WTC11 (cell line): Measurements from ENCODE around the gene CENPE. TPM values are rescaled to one million over a fixed set of nuclear protein-coding genes. Genes with fewer than 3 reads are reported as not detected.

Source experiments
- ATAC-seq: fragments of 200-7000 bp; cut with Tn5 transposase; 2 replicates; pipeline ENCODE4 v1.10.0; 2021; ENCODE audit warnings: mild to moderate bottlenecking, moderate library complexity
- CTCF ChIA-PET: fragments of 300-600 bp; sonication (Branson Sonifier 250); formaldehyde crosslinking; loops from one replicate; lab custom pipeline; 2021; ENCODE audit warnings: antibody characterized with exemption; lab: Charles Lee
- POLR2A ChIA-PET: fragments of 350-600 bp; sonication (Branson Sonifier 250); formaldehyde crosslinking; loops from one replicate; lab custom pipeline; 2021; ENCODE audit warnings: antibody characterized with exemption; lab: Charles Lee
- DNase-seq: peaks from one replicate; pipeline ENCODE4 v3.0.0; 2021; ENCODE audit warnings: low spot score
- H3K27ac Mint-ChIP-seq: 2 replicates; pipeline ENCODE4 v1.8.0; 2021; ENCODE audit warnings: mixed read lengths
- H3K27me3 Mint-ChIP-seq: 2 replicates; pipeline ENCODE4 v1.8.0; 2021; ENCODE audit warnings: low read depth, mild to moderate bottlenecking, moderate library complexity, mixed read lengths
- H3K36me3 Mint-ChIP-seq: 2 replicates; pipeline ENCODE4 v1.8.0; 2021; ENCODE audit warnings: mixed read lengths
- H3K4me1 Mint-ChIP-seq: 2 replicates; pipeline ENCODE4 v1.8.0; 2022; ENCODE audit warnings: mixed read lengths
- H3K4me3 Mint-ChIP-seq: 2 replicates; pipeline ENCODE4 v1.8.0; 2021; ENCODE audit warnings: mild to moderate bottlenecking, moderate library complexity, mixed read lengths
- H3K9me3 Mint-ChIP-seq: 2 replicates; pipeline ENCODE4 v1.8.0; 2021; ENCODE audit warnings: mixed read lengths
- ARID4B ChIP-seq: sonication (generic); formaldehyde crosslinking; IDR thresholded peaks from 2 replicates; pipeline ENCODE4 v1.8.0; 2023; ENCODE audit warnings: missing genetic modification reagents, mild to moderate bottlenecking, borderline replicate concordance
- ATF1 ChIP-seq: sonication (generic); formaldehyde crosslinking; IDR thresholded peaks from 2 replicates; pipeline ENCODE4 v1.8.1; 2023; ENCODE audit warnings: mild to moderate bottlenecking, moderate library complexity, missing genetic modification reagents
- CREB1 ChIP-seq: sonication (generic); formaldehyde crosslinking; IDR thresholded peaks from 2 replicates; pipeline ENCODE4 v1.8.0; 2023; ENCODE audit warnings: mild to moderate bottlenecking, missing genetic modification reagents
- E2F5 ChIP-seq: sonication (generic); formaldehyde crosslinking; IDR thresholded peaks from 2 replicates; pipeline ENCODE4 v1.8.1; 2022; ENCODE audit warnings: mild to moderate bottlenecking, moderate library complexity, missing genetic modification reagents
- FOXK1 ChIP-seq: sonication (generic); formaldehyde crosslinking; IDR thresholded peaks from 2 replicates; pipeline ENCODE4 v1.8.0; 2022; ENCODE audit warnings: mild to moderate bottlenecking, moderate library complexity, missing genetic modification reagents
- GRHL2 ChIP-seq: fragments of 250-450 bp; sonication (Bioruptor Pico); IDR thresholded peaks from 2 replicates; pipeline ENCODE4 v1.8.0; 2022; ENCODE audit warnings: mild to moderate bottlenecking, moderate library complexity; ENCODE audit not compliant: insufficient replicate concordance, severe bottlenecking
- MXD4 ChIP-seq: fragments of 250-450 bp; sonication (Bioruptor Pico); IDR thresholded peaks from 2 replicates; pipeline ENCODE4 v1.8.0; 2021; ENCODE audit warnings: mild to moderate bottlenecking, moderate library complexity, borderline replicate concordance
- MYBL2 ChIP-seq: sonication (generic); formaldehyde crosslinking; IDR thresholded peaks from 2 replicates; pipeline ENCODE4 v1.8.1; 2023; ENCODE audit warnings: mild to moderate bottlenecking, moderate library complexity, missing genetic modification reagents
- NFATC4 ChIP-seq: fragments of 250-450 bp; sonication (Bioruptor Pico); IDR thresholded peaks from 2 replicates; pipeline ENCODE4 v1.9.0; 2021; ENCODE audit warnings: mild to moderate bottlenecking
- NFE2L1 ChIP-seq: sonication (generic); formaldehyde crosslinking; IDR thresholded peaks from 2 replicates; pipeline ENCODE4 v1.8.1; 2023; ENCODE audit warnings: missing genetic modification reagents
- NFYB ChIP-seq: sonication (generic); formaldehyde crosslinking; conservative IDR thresholded peaks from 2 replicates; pipeline ENCODE4 v1.8.0; 2022; ENCODE audit warnings: low read depth, missing genetic modification reagents
- NR1H2 ChIP-seq: sonication (generic); formaldehyde crosslinking; IDR thresholded peaks from 2 replicates; pipeline ENCODE4 v1.9.0; 2021; ENCODE audit warnings: mild to moderate bottlenecking, moderate library complexity, missing genetic modification reagents
- NR2C2 ChIP-seq: sonication (generic); formaldehyde crosslinking; IDR thresholded peaks from 2 replicates; pipeline ENCODE4 v1.8.0; 2022; ENCODE audit warnings: mild to moderate bottlenecking, missing genetic modification reagents
- PRDM15 ChIP-seq: sonication (generic); formaldehyde crosslinking; IDR thresholded peaks from 2 replicates; pipeline ENCODE4 v1.8.0; 2022; ENCODE audit warnings: missing genetic modification reagents
- PRRX2 ChIP-seq: fragments of 250-450 bp; sonication (Bioruptor Pico); IDR thresholded peaks from 2 replicates; pipeline ENCODE4 v1.8.0; 2021; ENCODE audit warnings: mild to moderate bottlenecking
- RELA ChIP-seq: sonication (generic); formaldehyde crosslinking; IDR thresholded peaks from 2 replicates; pipeline ENCODE4 v1.8.1; 2022; ENCODE audit warnings: missing genetic modification reagents, mild to moderate bottlenecking, borderline replicate concordance
- USF1 ChIP-seq: sonication (generic); formaldehyde crosslinking; IDR thresholded peaks from 2 replicates; pipeline ENCODE4 v1.8.0; 2022; ENCODE audit warnings: mild to moderate bottlenecking, missing genetic modification reagents
- ZNF219 ChIP-seq: sonication (generic); formaldehyde crosslinking; IDR thresholded peaks from 2 replicates; pipeline ENCODE4 v1.8.0; 2023; ENCODE audit warnings: missing genetic modification reagents, mild to moderate bottlenecking, borderline replicate concordance
- ZNF416 ChIP-seq: fragments of 250-450 bp; sonication (Bioruptor Pico); IDR thresholded peaks from 2 replicates; pipeline ENCODE4 v1.9.0; 2021; ENCODE audit warnings: mild to moderate bottlenecking, inconsistent platforms
- ZNF423 ChIP-seq: fragments of 250-450 bp; sonication (Bioruptor Pico); IDR thresholded peaks from 2 replicates; pipeline ENCODE4 v2.1.2; 2022; ENCODE audit warnings: mild to moderate bottlenecking, moderate library complexity
- total RNA-seq: library from RNA; stranded (reverse); gene quantifications from 3 replicates; pipeline ENCODE4 v1.2.3, GENCODE V29; 2021
- TF ChIP-seq, protein P1 (sequence below): sonication (generic); formaldehyde crosslinking; IDR thresholded peaks from 2 replicates; pipeline ENCODE4 v1.8.0; 2023; ENCODE audit warnings: mild to moderate bottlenecking, missing genetic modification reagents
- TF ChIP-seq, protein P2 (sequence below): fragments of 250-450 bp; sonication (Bioruptor Pico); IDR thresholded peaks from 2 replicates; pipeline ENCODE4 v1.9.0; 2021; ENCODE audit warnings: mild to moderate bottlenecking

Gene CENPE
- total RNA-seq, 1 experiment from 2014 or later: 46.6 TPM

- TF ChIP-seq, protein P1, sequence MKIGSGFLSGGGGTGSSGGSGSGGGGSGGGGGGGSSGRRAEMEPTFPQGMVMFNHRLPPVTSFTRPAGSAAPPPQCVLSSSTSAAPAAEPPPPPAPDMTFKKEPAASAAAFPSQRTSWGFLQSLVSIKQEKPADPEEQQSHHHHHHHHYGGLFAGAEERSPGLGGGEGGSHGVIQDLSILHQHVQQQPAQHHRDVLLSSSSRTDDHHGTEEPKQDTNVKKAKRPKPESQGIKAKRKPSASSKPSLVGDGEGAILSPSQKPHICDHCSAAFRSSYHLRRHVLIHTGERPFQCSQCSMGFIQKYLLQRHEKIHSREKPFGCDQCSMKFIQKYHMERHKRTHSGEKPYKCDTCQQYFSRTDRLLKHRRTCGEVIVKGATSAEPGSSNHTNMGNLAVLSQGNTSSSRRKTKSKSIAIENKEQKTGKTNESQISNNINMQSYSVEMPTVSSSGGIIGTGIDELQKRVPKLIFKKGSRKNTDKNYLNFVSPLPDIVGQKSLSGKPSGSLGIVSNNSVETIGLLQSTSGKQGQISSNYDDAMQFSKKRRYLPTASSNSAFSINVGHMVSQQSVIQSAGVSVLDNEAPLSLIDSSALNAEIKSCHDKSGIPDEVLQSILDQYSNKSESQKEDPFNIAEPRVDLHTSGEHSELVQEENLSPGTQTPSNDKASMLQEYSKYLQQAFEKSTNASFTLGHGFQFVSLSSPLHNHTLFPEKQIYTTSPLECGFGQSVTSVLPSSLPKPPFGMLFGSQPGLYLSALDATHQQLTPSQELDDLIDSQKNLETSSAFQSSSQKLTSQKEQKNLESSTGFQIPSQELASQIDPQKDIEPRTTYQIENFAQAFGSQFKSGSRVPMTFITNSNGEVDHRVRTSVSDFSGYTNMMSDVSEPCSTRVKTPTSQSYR: 0 out of 2 replicates have a peak, but pooled peaks have one; percentile 64
- TF ChIP-seq RELA (CRISPR knock-in tag): peak; percentile 63; the same call in 1 of the 2 replicates
- TF ChIP-seq MXD4 (CRISPR knock-in tag): no peak
- no peak for TF ChIP-seq ZNF219 (CRISPR knock-in tag)
- TF ChIP-seq ARID4B (CRISPR knock-in tag): no peak; the same call in 1 of the 2 replicates
- no peak for TF ChIP-seq PRDM15 (CRISPR knock-in tag)
Measured at GRCh38 chr4:103198111-103198765, at the start of gene CENPE (continued).

DNA sequence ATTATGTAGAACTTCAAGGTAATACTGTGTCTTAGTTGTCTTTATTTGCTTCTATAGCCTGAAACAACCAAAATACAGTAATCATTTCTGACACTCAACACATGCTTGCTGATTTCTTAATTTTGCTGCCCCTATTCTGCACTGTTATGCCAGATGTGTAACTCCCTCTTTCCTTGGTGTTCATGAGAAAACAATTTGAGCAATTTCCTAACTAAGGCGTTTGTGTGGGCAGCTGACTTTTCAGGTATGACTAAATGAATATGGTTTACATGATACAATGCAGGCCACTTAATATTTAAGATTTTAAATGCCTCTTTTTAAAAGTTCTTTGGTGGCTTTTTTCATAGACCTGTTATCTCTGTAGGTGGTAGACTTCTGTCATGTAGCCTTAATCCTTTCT, 46.1 kb upstream of the CENPE start:
- DNase-seq: no peak
- Mint-ChIP-seq H3K27me3 (peaks cover 7% of the 10 kb centered on the region), H3K36me3 (peaks cover 42% of the 10 kb centered on the region), H3K4me1 (no peaks in the 10 kb centered on the region), H3K27ac (no peak overlapping the region), H3K9me3 (peaks cover 65% of the 10 kb centered on the region), H3K4me3 (no peak overlapping the region)
- no peak for ATAC-seq
- POLR2A ChIA-PET: no interaction called here
- CTCF ChIA-PET: no interaction called here
- TF ChIP-seq E2F5 (no peak), NFE2L1 (no peak), MYBL2 (CRISPR knock-in tag) (no peak), CREB1 (CRISPR knock-in tag) (no peak), USF1 (no peak), NFATC4 (CRISPR knock-in tag) (no peak), NR1H2 (CRISPR knock-in tag) (no peak), NFYB (CRISPR knock-in tag) (no peak), PRRX2 (CRISPR knock-in tag) (no peak), ZNF423 (CRISPR knock-in tag) (no peak), ATF1 (no peak), ZNF416 (CRISPR knock-in tag) (no peak), NR2C2 (CRISPR knock-in tag) (no peak), GRHL2 (no peak), FOXK1 (no peak)
- TF ChIP-seq, protein P2, sequence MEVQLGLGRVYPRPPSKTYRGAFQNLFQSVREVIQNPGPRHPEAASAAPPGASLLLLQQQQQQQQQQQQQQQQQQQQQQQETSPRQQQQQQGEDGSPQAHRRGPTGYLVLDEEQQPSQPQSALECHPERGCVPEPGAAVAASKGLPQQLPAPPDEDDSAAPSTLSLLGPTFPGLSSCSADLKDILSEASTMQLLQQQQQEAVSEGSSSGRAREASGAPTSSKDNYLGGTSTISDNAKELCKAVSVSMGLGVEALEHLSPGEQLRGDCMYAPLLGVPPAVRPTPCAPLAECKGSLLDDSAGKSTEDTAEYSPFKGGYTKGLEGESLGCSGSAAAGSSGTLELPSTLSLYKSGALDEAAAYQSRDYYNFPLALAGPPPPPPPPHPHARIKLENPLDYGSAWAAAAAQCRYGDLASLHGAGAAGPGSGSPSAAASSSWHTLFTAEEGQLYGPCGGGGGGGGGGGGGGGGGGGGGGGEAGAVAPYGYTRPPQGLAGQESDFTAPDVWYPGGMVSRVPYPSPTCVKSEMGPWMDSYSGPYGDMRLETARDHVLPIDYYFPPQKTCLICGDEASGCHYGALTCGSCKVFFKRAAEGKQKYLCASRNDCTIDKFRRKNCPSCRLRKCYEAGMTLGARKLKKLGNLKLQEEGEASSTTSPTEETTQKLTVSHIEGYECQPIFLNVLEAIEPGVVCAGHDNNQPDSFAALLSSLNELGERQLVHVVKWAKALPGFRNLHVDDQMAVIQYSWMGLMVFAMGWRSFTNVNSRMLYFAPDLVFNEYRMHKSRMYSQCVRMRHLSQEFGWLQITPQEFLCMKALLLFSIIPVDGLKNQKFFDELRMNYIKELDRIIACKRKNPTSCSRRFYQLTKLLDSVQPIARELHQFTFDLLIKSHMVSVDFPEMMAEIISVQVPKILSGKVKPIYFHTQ (CRISPR knock-in tag): no peak
